Activated naive CD4-positive, alpha-beta T cell treated with anti-CD3 and anti-CD28 coated beads, Interleukin-2, amount 50 U/mL, for 24 hours (primary cell): ENCODE measurements around the gene AKT1.

Source experiments
- H3K27ac Mint-ChIP-seq: one replicate; pipeline ENCODE4 v1.8.0; 2021; ENCODE audit warnings: mild to moderate bottlenecking, mixed read lengths
- H3K27me3 Mint-ChIP-seq: one replicate; pipeline ENCODE4 v1.8.0; 2021; ENCODE audit warnings: mixed read lengths
- H3K36me3 Mint-ChIP-seq: one replicate; pipeline ENCODE4 v1.8.0; 2021; ENCODE audit warnings: mixed read lengths
- H3K4me1 Mint-ChIP-seq: one replicate; pipeline ENCODE4 v1.8.0; 2021; ENCODE audit warnings: mixed read lengths
- H3K4me3 Mint-ChIP-seq: one replicate; pipeline ENCODE4 v1.8.0; 2021; ENCODE audit warnings: mild to moderate bottlenecking, mixed read lengths
- H3K9me3 Mint-ChIP-seq: one replicate; pipeline ENCODE4 v1.8.0; 2021; ENCODE audit warnings: mixed read lengths

The AKT1 gene

GRCh38 chr14:104796687-104797081 lies 1.1 kb upstream of the AKT1 start:
- no peaks in the 10 kb centered on the region for H3K36me3 Mint-ChIP-seq
- no peaks in the 10 kb centered on the region for H3K27me3 Mint-ChIP-seq
- H3K4me3 Mint-ChIP-seq, result peak overlapping the region; percentile 67
- H3K4me1 Mint-ChIP-seq, result peaks cover 40% of the 10 kb centered on the region
- H3K9me3 Mint-ChIP-seq, result no peaks in the 10 kb centered on the region
- H3K27ac Mint-ChIP-seq, result no peak overlapping the region

DNA sequence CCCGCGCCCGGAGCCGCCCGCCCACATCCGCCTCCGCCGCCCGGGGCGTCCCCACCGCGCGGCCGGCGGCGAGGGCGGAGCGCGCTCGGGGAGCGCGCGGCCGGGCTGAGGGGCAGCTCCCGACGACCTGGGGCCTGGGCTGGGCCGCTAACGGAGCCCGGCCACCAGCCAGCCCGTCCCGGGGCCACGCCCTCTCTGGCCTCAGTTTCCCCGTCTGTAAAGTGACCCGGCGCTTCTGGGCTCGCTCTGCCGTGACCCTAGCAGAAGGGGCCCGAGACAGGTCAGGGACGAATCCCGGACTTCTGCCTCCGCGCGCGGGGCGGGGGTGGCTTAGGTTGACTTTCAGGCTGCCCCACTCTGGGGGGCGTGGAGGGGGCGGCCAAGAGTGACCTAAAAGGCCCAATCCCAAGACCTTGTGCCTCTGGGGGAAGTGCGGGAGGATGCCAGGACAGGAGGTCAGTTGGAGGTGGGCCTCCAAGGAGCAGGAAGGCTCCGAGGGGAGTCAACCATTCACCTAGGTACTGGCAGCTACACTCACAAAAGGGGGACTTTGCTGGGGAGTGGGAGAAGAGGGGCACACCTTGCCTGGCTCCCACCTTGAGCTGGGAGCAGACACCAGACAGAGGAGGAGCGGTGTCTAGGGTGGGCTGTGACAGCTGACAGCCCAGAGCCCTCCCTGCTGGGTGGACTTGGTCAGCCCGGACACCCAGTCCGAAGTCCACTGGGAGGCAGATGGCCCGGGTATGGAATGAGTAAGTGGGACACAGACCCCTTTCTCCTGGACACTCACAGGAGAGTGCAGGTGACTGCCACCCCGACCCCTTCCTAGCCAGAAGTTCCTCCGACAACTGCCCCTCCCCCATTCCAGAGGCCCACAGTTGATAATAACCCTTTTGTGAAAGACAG lies 486 bp upstream of the AKT1 start:
- Mint-ChIP-seq H3K27me3 (no peaks in the 10 kb centered on the region), H3K36me3 (no peaks in the 10 kb centered on the region), H3K27ac (peak overlapping the region; percentile 81), H3K4me1 (peaks cover 37% of the 10 kb centered on the region), H3K4me3 (peak overlapping the region; percentile 67), H3K9me3 (no peaks in the 10 kb centered on the region)

DNA sequence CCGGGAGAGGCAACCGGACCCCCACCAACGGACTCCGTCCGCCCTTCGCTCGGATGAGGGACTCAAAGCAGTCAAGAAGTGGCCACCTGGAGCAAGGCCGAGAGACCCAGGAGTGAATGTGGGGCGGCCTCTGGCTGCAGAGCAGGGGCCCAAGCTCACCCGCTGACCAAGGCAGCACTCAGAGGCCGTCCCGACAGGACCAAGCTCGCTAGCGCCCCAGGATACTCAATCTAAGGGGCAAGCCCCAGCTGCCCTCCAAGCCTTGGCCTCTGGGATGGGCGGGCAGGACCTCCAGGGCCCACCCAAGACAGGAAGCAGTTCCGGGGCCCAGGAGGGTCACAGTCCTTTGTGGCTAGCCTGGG lies 936 bp downstream of the AKT1 start:
- H3K27ac Mint-ChIP-seq, result peak overlapping the region; percentile 84

GRCh38 chr14:104794099-104794498 lies 1.4 kb downstream of the AKT1 start:
- Mint-ChIP-seq H3K36me3 (no peaks in the 10 kb centered on the region), H3K4me1 (peaks cover 39% of the 10 kb centered on the region), H3K27me3 (no peaks in the 10 kb centered on the region), H3K9me3 (no peaks in the 10 kb centered on the region), H3K4me3 (peak overlapping the region; percentile 89), H3K27ac (peak overlapping the region; percentile 84)

More for the DNA sequence above, 936 bp downstream of the AKT1 start:
- H3K27me3 Mint-ChIP-seq, result no peaks in the 10 kb centered on the region
- H3K4me1 Mint-ChIP-seq, result peaks cover 40% of the 10 kb centered on the region
- H3K9me3 Mint-ChIP-seq, result no peaks in the 10 kb centered on the region
- H3K4me3 Mint-ChIP-seq, result peak overlapping the region; percentile 89
- no peaks in the 10 kb centered on the region for H3K36me3 Mint-ChIP-seq

- Mint-ChIP-seq H3K4me1 (peaks cover 38% of the 10 kb centered on the region), H3K27ac (peak overlapping the region; percentile 62), H3K36me3 (no peaks in the 10 kb centered on the region), H3K9me3 (no peaks in the 10 kb centered on the region), H3K4me3 (peak overlapping the region; percentile 89), H3K27me3 (no peaks in the 10 kb centered on the region)
Observed at GRCh38 chr14:104793703-104793959, 1.9 kb downstream of the AKT1 start.

- Mint-ChIP-seq H3K4me3 (peak overlapping the region; percentile 89), H3K4me1 (peaks cover 41% of the 10 kb centered on the region), H3K27me3 (no peaks in the 10 kb centered on the region), H3K27ac (no peak overlapping the region), H3K36me3 (no peaks in the 10 kb centered on the region), H3K9me3 (no peaks in the 10 kb centered on the region)
Observed at GRCh38 chr14:104792945-104793702, 2.4 kb downstream of the AKT1 start.

GRCh38 chr14:104792101-104792884 lies 3.3 kb downstream of the AKT1 start:
- no peaks in the 10 kb centered on the region for H3K9me3 Mint-ChIP-seq
- H3K4me1 Mint-ChIP-seq, result peaks cover 44% of the 10 kb centered on the region
- H3K36me3 Mint-ChIP-seq, result no peaks in the 10 kb centered on the region
- H3K27ac Mint-ChIP-seq, result no peak overlapping the region
- no peaks in the 10 kb centered on the region for H3K27me3 Mint-ChIP-seq
- H3K4me3 Mint-ChIP-seq, result no peak overlapping the region

DNA sequence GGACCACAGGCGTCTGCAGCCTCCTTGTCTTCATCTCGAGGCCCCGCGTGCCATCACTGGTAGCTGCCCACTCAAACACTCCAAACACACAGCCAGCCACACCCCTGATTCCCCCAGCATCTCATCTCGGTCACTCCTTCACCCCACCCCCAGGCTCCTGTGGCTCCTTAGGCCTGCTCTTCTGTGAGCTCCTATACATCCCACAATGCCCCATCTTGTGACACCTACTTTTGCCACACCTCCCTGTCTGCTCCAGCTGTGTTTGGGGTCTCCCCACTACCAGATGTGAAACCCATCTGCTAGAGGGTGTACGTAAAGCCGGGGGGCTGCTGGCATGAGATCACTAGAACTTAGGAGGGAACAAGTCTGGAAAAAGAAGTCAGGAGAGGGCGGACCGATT lies 4.1 kb downstream of the AKT1 start:
- no peak overlapping the region for H3K27ac Mint-ChIP-seq
- H3K36me3 Mint-ChIP-seq, result no peaks in the 10 kb centered on the region
- no peaks in the 10 kb centered on the region for H3K27me3 Mint-ChIP-seq
- no peaks in the 10 kb centered on the region for H3K9me3 Mint-ChIP-seq
- H3K4me1 Mint-ChIP-seq, result peaks cover 48% of the 10 kb centered on the region
- H3K4me3 Mint-ChIP-seq, result no peak overlapping the region

GRCh38 chr14:104789752-104790743 lies 5.5 kb downstream of the AKT1 start:
- Mint-ChIP-seq H3K9me3 (no peaks in the 10 kb centered on the region), H3K4me1 (peaks cover 43% of the 10 kb centered on the region), H3K27me3 (no peaks in the 10 kb centered on the region), H3K27ac (no peak overlapping the region), H3K36me3 (no peaks in the 10 kb centered on the region), H3K4me3 (no peak overlapping the region)

GRCh38 chr14:104788873-104789663 lies 6.5 kb downstream of the AKT1 start:
- H3K27ac Mint-ChIP-seq, result no peak overlapping the region
- no peaks in the 10 kb centered on the region for H3K27me3 Mint-ChIP-seq
- no peak overlapping the region for H3K4me3 Mint-ChIP-seq
- no peaks in the 10 kb centered on the region for H3K9me3 Mint-ChIP-seq
- H3K4me1 Mint-ChIP-seq, result peaks cover 36% of the 10 kb centered on the region
- no peaks in the 10 kb centered on the region for H3K36me3 Mint-ChIP-seq

- H3K27ac Mint-ChIP-seq, result no peak overlapping the region
- H3K36me3 Mint-ChIP-seq, result no peaks in the 10 kb centered on the region
- H3K4me3 Mint-ChIP-seq, result no peak overlapping the region
- H3K4me1 Mint-ChIP-seq, result peaks cover 29% of the 10 kb centered on the region
- H3K9me3 Mint-ChIP-seq, result no peaks in the 10 kb centered on the region
- H3K27me3 Mint-ChIP-seq, result no peaks in the 10 kb centered on the region
Observed at GRCh38 chr14:104788161-104788818, 7.3 kb downstream of the AKT1 start.

DNA sequence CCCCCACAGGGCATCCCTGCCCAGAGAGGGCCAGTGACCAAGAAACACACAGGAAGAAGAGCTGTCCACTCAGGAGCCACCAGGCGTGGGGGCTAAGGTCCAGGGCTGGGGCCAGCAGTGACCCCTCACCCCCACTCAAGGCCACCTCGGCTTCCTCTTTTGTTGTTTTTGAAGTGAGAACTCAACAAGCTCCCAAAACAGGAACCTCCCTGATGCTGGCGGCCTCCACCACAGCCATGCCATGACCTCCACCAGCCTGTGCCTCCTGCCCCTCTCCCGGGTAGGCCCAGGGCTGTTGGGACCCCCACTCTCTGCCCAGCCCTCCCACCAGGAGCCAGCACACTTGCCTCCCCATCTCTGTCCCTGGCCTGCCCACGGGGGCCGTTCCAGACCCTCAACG lies 7.8 kb downstream of the AKT1 start:
- H3K4me3 Mint-ChIP-seq, result no peak overlapping the region
- H3K27ac Mint-ChIP-seq, result no peak overlapping the region
- no peaks in the 10 kb centered on the region for H3K36me3 Mint-ChIP-seq
- H3K27me3 Mint-ChIP-seq, result no peaks in the 10 kb centered on the region
- no peaks in the 10 kb centered on the region for H3K9me3 Mint-ChIP-seq
- H3K4me1 Mint-ChIP-seq, result peaks cover 23% of the 10 kb centered on the region

DNA sequence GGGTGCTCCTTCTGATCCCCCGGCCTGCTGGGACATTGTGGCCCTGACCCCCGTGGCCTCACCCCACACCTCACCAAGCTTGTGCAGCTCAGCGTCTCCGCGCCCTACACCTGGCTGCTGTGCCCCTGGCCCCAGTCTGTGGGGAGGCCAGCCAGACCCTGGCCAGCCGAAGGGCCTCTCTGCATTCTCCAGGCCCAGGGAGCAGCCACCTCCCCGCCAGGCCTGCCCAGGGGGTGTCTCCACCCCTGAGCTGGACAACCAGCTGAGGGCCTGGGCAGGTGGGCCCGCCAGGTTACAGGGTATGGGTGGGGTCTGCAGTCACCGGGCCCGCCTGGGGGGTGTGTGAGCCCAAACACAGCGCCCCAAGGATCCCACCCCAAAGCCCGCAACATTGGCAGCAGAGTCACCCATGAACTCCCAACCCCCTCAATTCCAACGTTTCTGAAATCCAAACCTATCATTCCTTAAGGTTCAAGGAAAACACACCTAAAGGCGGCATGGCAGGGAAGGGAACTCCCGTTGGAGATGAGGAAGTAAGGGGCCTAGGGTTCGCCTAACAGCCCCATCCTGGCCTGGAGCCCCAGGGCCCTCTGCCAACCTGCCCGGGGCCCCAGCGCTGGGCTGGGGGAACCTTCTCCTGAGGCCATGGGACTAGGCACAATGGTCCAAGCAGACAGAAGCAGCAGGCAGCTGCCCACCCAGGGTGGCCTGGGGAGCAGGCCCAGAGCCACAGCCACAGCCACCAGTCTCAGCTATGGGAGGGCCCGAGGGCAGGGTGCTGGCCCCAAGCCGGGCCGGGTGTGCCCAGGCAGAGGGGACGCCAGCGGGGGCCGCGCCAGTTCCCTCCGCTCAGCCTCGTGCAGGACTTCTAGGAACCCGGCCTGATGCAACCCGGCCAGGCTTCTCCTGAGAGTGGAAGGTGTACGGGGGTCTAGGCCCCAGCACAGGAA lies 8.5 kb downstream of the AKT1 start:
- H3K4me1 Mint-ChIP-seq, result peaks cover 19% of the 10 kb centered on the region
- H3K27ac Mint-ChIP-seq, result peak overlapping the region; percentile 76
- H3K4me3 Mint-ChIP-seq, result no peak overlapping the region
- no peaks in the 10 kb centered on the region for H3K9me3 Mint-ChIP-seq
- no peaks in the 10 kb centered on the region for H3K36me3 Mint-ChIP-seq
- H3K27me3 Mint-ChIP-seq, result no peaks in the 10 kb centered on the region
